ENCODE measurements around the gene NEU2.
A peak's percentile ranks its signal among the peaks of the same experiment; 100 is the strongest.
"Not testable (repeated sequence)": the region's sequence is repeated elsewhere in the genome, so short reads cannot be mapped to it uniquely, and the experiment has no call there.

NEU2 gene

DNA sequence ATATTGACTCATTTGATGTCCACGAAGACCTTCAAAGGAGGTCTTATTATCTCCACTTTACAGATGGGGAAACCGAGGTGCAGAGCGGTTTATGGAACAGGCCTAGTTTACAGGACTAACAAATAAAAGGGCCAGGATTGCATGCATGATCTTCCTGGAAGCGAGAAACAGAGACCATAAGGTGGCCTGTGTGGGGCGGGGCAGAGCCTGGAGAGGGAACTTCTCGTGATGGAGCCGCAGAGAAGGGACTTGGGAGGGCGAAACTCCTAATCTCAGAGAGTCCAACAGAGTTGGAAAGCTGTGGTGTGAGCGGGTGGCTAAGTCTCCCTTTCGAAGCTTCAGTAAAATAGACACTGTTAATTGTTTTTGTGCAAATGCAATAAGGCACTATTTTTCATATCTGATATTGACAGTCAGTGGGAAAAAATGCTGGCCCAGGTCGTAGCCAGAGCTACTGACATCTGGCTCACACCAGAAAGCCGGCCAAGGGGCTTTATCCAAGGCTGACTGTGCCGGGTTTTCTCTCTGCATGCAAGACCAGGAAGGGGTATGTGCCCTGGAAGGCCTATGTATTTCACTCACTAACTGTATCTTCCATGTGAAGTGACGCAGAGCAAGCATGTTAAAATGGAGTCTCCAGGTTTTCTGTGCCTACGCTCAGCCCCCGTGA lies 32.2 kb downstream of the NEU2 start:
- Histone ChIP-seq H3K4me3 (replicated peaks; ENCODE audit: low read depth, low read length) (no peak overlapping the region; the same call in 1 of the 2 replicates), H3K36me3 (ENCODE audit: control insufficient read depth, insufficient read depth, low read length) (peaks cover 28% of the 10 kb centered on the region), H3K27me3 (replicated peaks; ENCODE audit: control insufficient read depth, insufficient read depth, low read length) (no peaks in the 10 kb centered on the region)
- TF ChIP-seq, protein P1, sequence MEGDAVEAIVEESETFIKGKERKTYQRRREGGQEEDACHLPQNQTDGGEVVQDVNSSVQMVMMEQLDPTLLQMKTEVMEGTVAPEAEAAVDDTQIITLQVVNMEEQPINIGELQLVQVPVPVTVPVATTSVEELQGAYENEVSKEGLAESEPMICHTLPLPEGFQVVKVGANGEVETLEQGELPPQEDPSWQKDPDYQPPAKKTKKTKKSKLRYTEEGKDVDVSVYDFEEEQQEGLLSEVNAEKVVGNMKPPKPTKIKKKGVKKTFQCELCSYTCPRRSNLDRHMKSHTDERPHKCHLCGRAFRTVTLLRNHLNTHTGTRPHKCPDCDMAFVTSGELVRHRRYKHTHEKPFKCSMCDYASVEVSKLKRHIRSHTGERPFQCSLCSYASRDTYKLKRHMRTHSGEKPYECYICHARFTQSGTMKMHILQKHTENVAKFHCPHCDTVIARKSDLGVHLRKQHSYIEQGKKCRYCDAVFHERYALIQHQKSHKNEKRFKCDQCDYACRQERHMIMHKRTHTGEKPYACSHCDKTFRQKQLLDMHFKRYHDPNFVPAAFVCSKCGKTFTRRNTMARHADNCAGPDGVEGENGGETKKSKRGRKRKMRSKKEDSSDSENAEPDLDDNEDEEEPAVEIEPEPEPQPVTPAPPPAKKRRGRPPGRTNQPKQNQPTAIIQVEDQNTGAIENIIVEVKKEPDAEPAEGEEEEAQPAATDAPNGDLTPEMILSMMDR (IDR thresholded peaks at IDR 0.05; ENCODE audit: insufficient read depth, low read length, poor library complexity, severe bottlenecking) = no peak
- DNase-seq (ENCODE audit: extremely low read depth, insufficient read length) = no peak

DNA sequence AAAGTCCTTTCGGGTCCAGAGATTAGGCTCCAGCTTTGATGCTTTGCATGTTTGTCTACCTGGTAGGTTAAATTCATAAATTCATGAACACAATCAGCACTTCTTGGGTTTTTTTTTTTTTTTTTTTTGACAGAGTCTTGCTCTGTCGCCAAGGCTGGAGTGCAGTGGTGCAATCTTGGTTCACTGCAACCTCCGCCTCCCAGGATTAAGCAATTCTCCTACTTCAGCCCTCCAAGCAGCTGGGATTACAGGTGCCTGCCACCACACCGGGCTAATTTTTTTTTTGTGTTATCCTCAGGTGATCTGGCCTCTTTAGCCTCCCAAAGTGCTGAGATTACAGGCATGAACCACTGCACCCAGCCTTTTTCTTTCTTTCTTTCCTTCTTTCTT lies 32.7 kb downstream of the NEU2 start:
- DNase-seq (ENCODE audit: extremely low read depth, insufficient read length); H3K4me3 ChIP-seq (replicated peaks; ENCODE audit: low read depth, low read length): not testable (repeated sequence)
- peaks cover 28% of the 10 kb centered on the region for H3K36me3 ChIP-seq (ENCODE audit: control insufficient read depth, insufficient read depth, low read length)

DNA sequence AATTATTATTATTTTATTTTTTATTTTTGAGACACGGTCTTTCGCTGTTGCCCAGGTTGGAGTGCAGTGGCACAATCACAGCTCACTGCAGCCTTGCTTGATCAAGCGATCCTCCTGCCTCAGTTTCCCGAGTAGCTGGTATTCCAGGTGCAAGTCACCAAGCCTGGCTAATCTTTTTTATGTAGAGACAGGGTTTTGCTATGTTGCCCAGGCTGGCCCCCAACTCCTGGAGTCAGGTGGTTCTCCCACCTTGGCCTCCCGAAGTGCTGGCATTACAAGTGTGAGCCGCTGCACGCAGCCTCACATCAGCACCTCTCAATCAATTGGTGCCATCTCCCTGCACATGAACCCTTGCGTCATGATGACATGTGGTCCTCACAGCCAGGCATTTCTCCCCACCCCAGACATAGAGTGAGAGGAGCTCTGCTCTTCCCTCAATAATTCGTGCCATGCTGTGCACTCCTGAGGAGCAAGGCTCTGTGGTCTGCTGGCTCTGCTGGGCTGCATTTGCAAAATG lies 33.5 kb downstream of the NEU2 start:
- no peak for DNase-seq (ENCODE audit: extremely low read depth, insufficient read length)
- peaks cover 28% of the 10 kb centered on the region for H3K36me3 ChIP-seq (ENCODE audit: control insufficient read depth, insufficient read depth, low read length)

More for the DNA sequence above, 32.7 kb downstream of the NEU2 start:
- H3K27me3 ChIP-seq (replicated peaks; ENCODE audit: control insufficient read depth, insufficient read depth, low read length) = not testable (repeated sequence)

DNA sequence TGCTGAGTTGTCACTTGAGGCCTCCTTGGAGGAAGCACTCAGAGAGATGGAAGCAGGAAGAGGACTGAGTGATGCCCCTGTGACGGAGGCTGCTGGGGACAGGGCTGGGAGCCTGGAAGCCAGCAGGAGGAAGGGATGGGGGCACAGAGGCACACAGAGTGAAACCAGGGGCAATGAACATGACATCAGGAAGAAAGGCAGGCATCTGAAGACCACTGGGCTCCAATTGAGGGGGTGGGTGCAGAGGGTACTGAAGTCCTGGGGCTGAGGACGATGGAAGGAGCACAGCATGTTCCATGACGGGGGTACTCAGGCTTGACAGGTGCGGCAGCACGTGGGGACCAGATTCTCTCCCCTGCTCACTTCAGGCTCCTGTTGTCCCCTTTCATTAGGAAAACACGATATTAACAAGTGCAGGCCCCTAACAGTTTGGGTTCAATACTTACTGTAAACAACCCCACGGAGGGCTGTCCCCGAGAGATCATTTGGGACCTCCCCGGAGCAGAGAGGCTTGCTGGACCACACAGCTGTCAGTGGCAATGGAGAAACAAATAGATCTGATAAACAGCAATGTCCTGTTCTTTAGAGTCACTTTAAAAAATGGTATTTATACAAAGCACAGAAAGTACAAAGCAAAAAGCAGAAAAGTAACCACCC lies 36.4 kb downstream of the NEU2 start:
- H3K4me3 ChIP-seq (replicated peaks; ENCODE audit: low read depth, low read length) = peak overlapping the region; percentile 16
- H3K36me3 ChIP-seq (ENCODE audit: control insufficient read depth, insufficient read depth, low read length) = peaks cover 19% of the 10 kb centered on the region
- TF ChIP-seq, protein P1 (IDR thresholded peaks at IDR 0.05; ENCODE audit: insufficient read depth, low read length, poor library complexity, severe bottlenecking) = no peak
- no peaks in the 10 kb centered on the region for H3K27me3 ChIP-seq (replicated peaks; ENCODE audit: control insufficient read depth, insufficient read depth, low read length)
- DNase-seq (ENCODE audit: extremely low read depth, insufficient read length) = no peak

More for the DNA sequence above, 33.5 kb downstream of the NEU2 start:
- TF ChIP-seq, protein P1 (IDR thresholded peaks at IDR 0.05; ENCODE audit: insufficient read depth, low read length, poor library complexity, severe bottlenecking) = no peak
- H3K4me3 ChIP-seq (replicated peaks; ENCODE audit: low read depth, low read length) = no peak overlapping the region
- H3K27me3 ChIP-seq (replicated peaks; ENCODE audit: control insufficient read depth, insufficient read depth, low read length) = no peaks in the 10 kb centered on the region

DNA sequence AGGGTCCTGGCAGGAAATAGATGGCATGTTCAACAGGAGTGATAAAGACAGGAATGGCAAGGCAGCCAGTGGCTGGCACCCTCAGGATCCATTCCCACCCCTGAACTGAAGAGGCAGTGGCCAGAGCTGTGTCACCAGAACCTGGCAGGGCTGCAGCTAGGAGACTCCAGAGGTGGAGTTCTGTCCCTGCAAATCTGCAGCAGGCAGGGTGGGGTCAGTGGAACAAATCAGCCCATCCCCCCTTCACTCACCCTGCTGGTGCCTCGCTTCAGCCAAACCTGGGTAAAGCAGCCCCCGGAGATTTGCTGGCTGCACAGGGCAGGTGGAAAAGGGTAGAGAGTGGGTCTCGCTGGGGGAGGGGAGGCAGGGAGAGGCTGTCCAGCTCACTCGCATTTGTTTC lies 40.4 kb downstream of the NEU2 start:
- TF ChIP-seq, protein P1 (IDR thresholded peaks at IDR 0.05; ENCODE audit: insufficient read depth, low read length, poor library complexity, severe bottlenecking) = no peak
- no peak overlapping the region for H3K4me3 ChIP-seq (replicated peaks; ENCODE audit: low read depth, low read length)
- peaks cover 8% of the 10 kb centered on the region for H3K36me3 ChIP-seq (ENCODE audit: control insufficient read depth, insufficient read depth, low read length)
- no peak for DNase-seq (ENCODE audit: extremely low read depth, insufficient read length)
- H3K27me3 ChIP-seq (replicated peaks; ENCODE audit: control insufficient read depth, insufficient read depth, low read length) = no peaks in the 10 kb centered on the region

DNA sequence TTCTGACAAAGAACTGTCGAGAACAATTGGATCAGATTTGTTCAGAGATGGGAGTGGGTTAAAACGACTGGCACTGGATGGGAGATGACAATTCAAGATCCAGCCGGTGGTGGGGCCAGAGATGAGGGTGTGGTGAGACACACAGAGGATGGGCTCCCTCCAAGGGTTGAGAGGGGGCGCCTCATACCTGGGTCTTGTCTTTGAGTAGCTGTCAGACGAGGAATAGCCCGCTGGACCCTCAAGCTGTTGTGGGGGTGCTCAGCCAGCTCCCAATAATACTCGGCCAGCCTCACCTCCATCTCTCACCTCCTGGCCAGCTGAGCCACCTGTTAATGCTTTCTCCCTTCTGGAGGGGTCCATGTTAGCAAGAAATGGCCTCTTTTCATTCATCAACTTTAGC lies 41.6 kb downstream of the NEU2 start:
- H3K4me3 ChIP-seq (replicated peaks; ENCODE audit: low read depth, low read length) = no peak overlapping the region
- H3K27me3 ChIP-seq (replicated peaks; ENCODE audit: control insufficient read depth, insufficient read depth, low read length) = no peaks in the 10 kb centered on the region
- H3K36me3 ChIP-seq (ENCODE audit: control insufficient read depth, insufficient read depth, low read length) = peaks cover 12% of the 10 kb centered on the region
- TF ChIP-seq, protein P1 (IDR thresholded peaks at IDR 0.05; ENCODE audit: insufficient read depth, low read length, poor library complexity, severe bottlenecking) = no peak
- no peak for DNase-seq (ENCODE audit: extremely low read depth, insufficient read length)

Data from GM06990 (cell line).